Omental fat pad (tissue), 4 donors: ENCODE data around the gene CNOT1. TPM values are rescaled to one million over a fixed set of nuclear protein-coding genes. Genes with fewer than 3 reads are reported as not detected.

Experiments
- ATAC-seq: fragments of 150-250 bp; one replicate; pipeline ENCODE4 v1.9.1; 2016; ENCODE audit warnings: mild to moderate bottlenecking, moderate library complexity; ENCODE audit not compliant: low FRiP score
- DNase-seq: peaks from one replicate; pipeline ENCODE4 v3.0.0-alpha.2; 2019; ENCODE audit warnings: low spot score
- total RNA-seq, 4 donors: library from RNA; depleted of rRNA; stranded (reverse); fragments of >200 nt; gene quantifications; one replicate each; pipeline ENCODE4 v1.1.0, GENCODE V29; 2016
- TF ChIP-seq, protein P1 (sequence below), 3 donors: fragments of 450-650 bp; IDR thresholded peaks; one replicate each; pipeline ENCODE4 v1.5.1; 2016 to 2017; ENCODE audit warnings: antibody characterized with exemption in 3 of 3, mild to moderate bottlenecking in 3 of 3, moderate library complexity in 2 of 3

Gene CNOT1
- total RNA-seq, 4 donors from 2014 or later, result 85.4 to 132 (median 103) TPM

DNA sequence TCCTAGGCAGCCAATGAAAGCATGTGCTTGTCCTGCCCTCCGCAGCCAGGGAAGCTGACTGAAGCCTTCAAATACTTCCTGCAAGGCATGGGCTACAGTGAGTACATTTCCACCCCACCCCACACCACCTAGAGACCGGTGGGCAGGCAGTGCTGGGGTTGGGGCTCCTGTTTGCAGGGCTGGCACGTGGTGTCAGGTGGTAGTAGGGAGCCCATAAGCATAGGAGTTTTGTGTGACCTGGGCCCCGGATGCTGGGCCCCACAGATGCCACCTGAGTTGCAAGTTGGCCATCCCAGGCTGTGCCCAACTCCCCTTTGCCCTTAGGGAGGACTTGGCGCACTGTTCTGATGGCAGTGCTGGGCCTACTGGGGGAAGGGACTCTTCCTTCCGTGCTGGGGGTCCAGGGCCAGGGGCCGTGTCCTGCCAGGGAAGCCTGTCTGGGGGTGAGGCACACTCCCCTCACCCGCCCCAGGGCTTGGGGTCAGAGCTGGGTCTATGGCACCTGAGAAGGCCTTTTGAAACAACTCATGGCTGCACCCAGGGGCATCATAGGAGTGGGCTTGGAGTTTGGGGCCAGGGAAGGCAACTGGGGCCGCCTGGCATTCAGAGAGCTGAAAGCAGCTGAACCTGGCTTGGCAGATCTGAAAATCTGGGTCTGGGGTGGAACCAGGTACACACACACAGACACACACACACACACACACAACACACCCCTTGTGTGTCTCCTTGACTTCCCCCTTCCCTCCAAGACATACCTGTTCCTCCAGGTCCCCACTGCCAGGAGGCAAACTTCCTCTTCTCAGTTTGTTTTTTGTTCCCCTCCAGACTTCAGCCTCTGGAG lies 120.2 kb downstream of the CNOT1 start:
- ATAC-seq, result no peak
- DNase-seq, result no peak
- TF ChIP-seq, protein P1, sequence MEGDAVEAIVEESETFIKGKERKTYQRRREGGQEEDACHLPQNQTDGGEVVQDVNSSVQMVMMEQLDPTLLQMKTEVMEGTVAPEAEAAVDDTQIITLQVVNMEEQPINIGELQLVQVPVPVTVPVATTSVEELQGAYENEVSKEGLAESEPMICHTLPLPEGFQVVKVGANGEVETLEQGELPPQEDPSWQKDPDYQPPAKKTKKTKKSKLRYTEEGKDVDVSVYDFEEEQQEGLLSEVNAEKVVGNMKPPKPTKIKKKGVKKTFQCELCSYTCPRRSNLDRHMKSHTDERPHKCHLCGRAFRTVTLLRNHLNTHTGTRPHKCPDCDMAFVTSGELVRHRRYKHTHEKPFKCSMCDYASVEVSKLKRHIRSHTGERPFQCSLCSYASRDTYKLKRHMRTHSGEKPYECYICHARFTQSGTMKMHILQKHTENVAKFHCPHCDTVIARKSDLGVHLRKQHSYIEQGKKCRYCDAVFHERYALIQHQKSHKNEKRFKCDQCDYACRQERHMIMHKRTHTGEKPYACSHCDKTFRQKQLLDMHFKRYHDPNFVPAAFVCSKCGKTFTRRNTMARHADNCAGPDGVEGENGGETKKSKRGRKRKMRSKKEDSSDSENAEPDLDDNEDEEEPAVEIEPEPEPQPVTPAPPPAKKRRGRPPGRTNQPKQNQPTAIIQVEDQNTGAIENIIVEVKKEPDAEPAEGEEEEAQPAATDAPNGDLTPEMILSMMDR (IDR thresholded peaks at IDR 0.05), result no peak

DNA sequence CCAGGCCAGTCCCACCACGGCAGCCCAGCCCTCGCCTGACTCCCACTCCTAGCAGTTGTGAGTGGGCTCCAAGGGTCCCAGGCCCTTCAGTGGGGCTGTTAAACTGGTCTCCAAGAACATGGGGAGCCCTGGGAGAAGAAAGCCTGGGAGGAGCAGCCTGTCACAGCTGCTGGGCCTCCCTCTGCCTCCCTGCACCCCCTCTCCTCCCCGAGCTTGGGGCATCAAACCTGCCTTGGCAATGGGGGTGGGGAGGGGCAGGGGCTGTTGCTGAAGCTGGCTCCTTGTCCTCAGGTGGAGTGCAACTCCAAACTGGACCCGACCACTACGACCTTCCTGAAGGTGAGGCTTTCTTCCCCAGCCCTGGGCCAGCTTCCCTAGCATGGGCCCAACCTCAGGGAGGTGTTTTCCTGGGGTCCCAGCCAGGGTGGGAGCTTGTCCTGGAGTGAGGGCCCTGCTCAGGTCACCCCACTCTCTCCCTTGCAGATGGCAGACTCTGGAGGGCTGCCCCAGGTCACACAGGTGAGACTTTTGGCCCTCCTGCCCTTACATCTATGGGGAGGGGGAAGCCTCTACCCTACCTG lies 120.9 kb downstream of the CNOT1 start:
- ATAC-seq (no peak), DNase-seq (no peak)
- TF ChIP-seq, protein P1 (IDR thresholded peaks at IDR 0.05), result no peak

DNA sequence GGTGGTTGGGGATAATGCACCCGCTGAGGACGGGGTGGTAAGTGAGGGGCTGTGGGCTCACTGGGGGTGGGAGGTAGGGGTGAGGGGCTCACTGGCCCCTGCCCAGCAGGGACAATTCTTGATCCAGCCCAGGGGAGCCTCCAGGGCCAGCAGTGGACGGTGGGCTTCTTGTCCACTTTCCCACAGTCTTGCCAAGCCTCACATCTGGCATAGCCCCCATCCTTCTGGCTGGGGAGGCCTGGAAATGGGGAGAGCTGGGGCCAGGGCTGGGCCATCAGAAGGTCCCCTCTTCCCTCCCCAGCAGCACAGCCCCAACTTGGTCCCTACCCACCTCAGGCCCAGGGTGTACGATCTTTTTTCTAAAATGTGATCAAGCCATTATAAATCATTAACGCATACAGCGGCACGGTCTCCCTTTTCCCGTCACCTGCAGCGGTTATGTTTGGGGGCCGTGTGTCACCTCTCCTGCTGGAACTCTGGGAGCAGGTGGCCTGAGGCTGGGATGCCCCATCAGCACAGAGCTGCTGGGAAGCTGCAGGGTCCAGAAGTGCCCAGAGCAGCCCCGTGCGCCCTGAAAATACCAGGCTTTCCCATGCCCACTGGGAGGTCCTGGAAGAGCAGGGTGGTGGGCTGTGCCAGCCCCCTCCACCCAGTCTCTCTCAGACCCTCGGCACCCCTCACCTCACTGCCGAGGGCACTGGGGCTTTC lies 121.5 kb downstream of the CNOT1 start:
- TF ChIP-seq, protein P1 (IDR thresholded peaks at IDR 0.05), result no peak
- DNase-seq (no peak), ATAC-seq (no peak)

DNA sequence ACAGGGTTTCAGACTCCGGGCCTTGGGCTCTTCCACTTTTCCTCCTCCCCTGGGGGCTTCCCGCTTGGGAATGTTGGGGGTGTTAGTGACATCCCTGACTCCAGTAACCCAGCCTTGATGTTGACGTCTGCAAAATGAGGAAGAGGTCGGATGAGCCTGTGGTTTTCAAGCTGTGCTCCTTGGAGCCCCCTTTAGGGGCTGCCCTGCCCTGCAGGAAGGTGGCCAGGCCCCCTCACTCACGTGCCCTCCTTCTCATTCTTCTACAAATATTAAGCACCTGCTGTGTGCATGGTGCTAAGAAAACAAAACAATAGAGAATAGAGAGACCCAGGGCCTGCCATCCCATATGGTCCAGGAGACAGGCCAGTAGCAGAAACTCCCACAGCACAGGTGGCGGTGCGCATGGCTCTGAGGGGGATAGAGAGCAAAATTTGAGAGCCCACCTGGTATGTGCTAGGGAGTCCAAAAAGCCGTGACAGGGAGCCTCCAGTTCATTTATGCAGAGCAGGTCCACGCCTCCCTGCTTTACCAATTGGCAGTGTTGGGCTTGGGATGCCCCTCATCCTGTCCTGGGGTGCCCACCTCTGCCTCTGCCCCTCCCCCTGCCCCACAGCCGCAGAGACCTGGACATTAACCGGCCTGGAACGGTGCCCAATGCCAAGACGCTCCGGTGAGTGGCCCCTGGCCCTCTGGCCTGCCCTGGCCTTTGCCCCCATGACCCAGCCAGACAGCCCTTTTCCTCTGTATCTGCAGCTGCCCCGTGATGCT lies 122.2 kb downstream of the CNOT1 start:
- no peak for DNase-seq
- ATAC-seq, result no peak
- TF ChIP-seq, protein P1 (IDR thresholded peaks at IDR 0.05), result no peak

DNA sequence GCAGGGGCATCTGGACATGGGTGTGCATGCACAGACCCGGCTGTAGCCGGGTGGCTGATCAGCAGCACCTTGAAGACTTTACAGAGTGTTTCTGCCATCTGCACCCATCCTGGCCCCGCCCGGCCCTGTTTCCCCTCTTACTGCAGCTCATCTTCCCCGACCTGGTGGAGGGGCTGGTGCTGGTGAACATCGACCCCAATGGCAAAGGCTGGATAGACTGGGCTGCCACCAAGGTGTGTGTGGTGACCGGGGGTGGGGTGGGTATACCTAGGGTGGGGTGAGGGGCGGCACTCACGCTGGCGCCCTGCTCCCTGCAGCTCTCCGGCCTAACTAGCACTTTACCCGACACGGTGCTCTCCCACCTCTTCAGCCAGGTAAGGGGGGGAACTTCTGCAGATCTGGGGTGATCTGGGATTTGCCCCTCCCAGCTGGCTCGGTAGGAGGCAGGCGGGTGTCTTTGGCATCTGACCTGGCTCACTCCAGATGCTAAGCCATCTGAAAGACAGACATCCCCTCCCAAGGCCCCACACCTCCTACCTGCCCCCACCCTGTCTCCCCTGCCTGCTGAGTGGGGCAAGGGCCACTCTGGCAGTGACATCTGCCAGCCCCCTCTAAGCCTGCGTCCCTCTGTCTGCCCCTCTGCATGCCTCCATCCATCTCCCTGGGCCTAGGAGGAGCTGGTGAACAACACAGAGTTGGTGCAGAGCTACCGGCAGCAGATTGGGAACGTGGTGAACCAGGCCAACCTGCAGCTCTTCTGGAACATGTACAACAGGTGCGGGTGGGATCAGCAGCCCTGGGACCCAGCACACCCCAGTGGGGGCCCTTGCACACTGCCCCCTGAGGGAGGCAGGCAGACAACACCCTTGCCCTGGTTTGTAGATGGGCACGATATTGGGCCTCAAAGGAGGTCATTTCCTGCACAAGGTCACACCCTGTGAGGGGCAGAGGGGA lies 123.1 kb downstream of the CNOT1 start:
- DNase-seq (no peak), ATAC-seq (no peak)
- TF ChIP-seq, protein P1 (IDR thresholded peaks at IDR 0.05), result no peak
